Fibroblast of lung (primary cell): Measurements from ENCODE around the gene TFPI2.

ENCODE experiments used
- EZH2 ChIP-seq: IDR thresholded peaks from 2 replicates; pipeline ENCODE4 v1.5.1; 2012; ENCODE audit warnings: low read length, control low read depth, mild to moderate bottlenecking; ENCODE audit errors: missing control alignments
- TF ChIP-seq, protein P1 (sequence below), 2 donors: IDR thresholded peaks in 1 of 2; conservative IDR thresholded peaks in 1 of 2; 1 replicate in 1 of 2; 2 replicates in 1 of 2; pipeline ENCODE4 v1.5.1; 2011 to 2012; ENCODE audit warnings: low read length in 2 of 2, control low read depth in 1 of 2, inconsistent platforms in 1 of 2, low read depth in 1 of 2, mild to moderate bottlenecking in 1 of 2

- TF ChIP-seq, protein P1, sequence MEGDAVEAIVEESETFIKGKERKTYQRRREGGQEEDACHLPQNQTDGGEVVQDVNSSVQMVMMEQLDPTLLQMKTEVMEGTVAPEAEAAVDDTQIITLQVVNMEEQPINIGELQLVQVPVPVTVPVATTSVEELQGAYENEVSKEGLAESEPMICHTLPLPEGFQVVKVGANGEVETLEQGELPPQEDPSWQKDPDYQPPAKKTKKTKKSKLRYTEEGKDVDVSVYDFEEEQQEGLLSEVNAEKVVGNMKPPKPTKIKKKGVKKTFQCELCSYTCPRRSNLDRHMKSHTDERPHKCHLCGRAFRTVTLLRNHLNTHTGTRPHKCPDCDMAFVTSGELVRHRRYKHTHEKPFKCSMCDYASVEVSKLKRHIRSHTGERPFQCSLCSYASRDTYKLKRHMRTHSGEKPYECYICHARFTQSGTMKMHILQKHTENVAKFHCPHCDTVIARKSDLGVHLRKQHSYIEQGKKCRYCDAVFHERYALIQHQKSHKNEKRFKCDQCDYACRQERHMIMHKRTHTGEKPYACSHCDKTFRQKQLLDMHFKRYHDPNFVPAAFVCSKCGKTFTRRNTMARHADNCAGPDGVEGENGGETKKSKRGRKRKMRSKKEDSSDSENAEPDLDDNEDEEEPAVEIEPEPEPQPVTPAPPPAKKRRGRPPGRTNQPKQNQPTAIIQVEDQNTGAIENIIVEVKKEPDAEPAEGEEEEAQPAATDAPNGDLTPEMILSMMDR (conservative IDR thresholded peaks at IDR 0.05 in 1 of 2, IDR thresholded peaks at IDR 0.05 in 1 of 2; ENCODE audit: low read depth in 1 of 2, low read length in 2 of 2), result no peak
- no peak for TF ChIP-seq EZH2
Observed at GRCh38 chr7:93851536-93851935, 39.0 kb downstream of the TFPI2 start.
